Ovary (tissue), 3 donors: ENCODE data around the gene TAB2.

ENCODE experiments used
- CTCF ChIP-seq, 3 donors: fragments of 450-650 bp in 2 of 3; fragments of 200-600 bp in 1 of 3; IDR thresholded peaks; one replicate each; pipeline versions ENCODE4 v1.5.1 to v1.8.0; 2016 to 2022; ENCODE audit warnings: antibody characterized with exemption in 3 of 3, mild to moderate bottlenecking in 1 of 3
- EP300 ChIP-seq: sonication (generic); formaldehyde crosslinking; IDR thresholded peaks from one replicate; pipeline ENCODE4 v1.6.1; 2017; ENCODE audit warnings: antibody characterized with exemption
- POLR2A ChIP-seq: fragments of 450-650 bp; IDR thresholded peaks from one replicate; pipeline ENCODE4 v1.6.1; 2017; ENCODE audit warnings: antibody characterized with exemption, mild to moderate bottlenecking, moderate library complexity
- donor health status: DM: no; HTN: no; CAD: no.

DNA sequence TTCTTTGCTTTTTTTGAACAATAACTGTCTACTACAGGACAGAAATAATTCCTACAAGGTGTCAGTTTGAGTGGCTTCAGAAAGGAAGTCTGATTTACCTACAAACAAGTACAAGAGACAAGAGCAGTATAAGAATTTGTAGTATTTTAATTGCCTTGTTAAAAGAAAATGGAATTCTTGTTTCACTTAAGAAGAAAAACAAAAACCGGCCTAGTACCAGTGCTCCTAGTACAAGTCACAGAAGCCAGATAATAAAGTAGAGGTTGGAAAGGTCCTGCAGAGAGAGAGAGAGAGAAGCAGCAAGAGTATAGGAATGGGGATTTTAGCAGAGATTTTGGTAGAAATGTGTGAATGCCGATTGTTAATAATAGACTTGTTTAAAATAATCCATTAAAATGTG lies 6.4 kb downstream of the TAB2 start:
- no peak for TF ChIP-seq CTCF (IDR thresholded peaks at IDR 0.05)
- no peak for TF ChIP-seq POLR2A
- TF ChIP-seq EP300, result no peak
